Measurements from ENCODE around the gene RNF113A. TPM values are rescaled to one million over a fixed set of nuclear protein-coding genes. Genes with fewer than 3 reads are reported as not detected.
"Not testable (repeated sequence)": the region's sequence is repeated elsewhere in the genome, so short reads cannot be mapped to it uniquely, and the experiment has no call there.

The RNF113A gene
- total RNA-seq, 1 donor from 2014 or later: 12.7 TPM

DNA sequence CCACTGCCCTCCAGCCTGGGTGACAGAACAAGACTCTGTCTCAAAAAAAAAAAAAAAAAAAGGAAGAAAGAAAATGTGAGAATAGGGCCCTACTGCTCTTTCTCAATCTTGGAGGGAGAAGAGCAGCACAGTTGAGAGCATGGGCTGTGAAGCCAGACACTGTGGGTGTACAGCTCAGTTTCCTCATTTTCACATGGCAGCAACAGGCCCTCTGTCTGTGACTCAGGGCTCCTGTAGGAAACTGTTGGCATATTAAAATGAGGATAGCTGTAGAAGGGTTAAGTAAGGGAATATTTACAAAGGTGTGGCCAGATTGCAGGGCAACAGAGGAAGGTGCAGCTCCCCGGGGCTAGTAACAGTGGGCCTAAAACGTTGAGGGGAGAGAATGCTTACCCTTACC, 27.6 kb upstream of the RNF113A start:
- DNase-seq (ENCODE audit: extremely low spot score, unreplicated experiment): no peak
- H3K27me3 Mint-ChIP-seq: no peaks in the 10 kb centered on the region
- no peak overlapping the region for H3K27ac Mint-ChIP-seq
- no peak overlapping the region for H3K4me3 Mint-ChIP-seq
- no peaks in the 10 kb centered on the region for H3K36me3 Mint-ChIP-seq
- H3K9me3 Mint-ChIP-seq: no peaks in the 10 kb centered on the region
- TF ChIP-seq, protein P1, sequence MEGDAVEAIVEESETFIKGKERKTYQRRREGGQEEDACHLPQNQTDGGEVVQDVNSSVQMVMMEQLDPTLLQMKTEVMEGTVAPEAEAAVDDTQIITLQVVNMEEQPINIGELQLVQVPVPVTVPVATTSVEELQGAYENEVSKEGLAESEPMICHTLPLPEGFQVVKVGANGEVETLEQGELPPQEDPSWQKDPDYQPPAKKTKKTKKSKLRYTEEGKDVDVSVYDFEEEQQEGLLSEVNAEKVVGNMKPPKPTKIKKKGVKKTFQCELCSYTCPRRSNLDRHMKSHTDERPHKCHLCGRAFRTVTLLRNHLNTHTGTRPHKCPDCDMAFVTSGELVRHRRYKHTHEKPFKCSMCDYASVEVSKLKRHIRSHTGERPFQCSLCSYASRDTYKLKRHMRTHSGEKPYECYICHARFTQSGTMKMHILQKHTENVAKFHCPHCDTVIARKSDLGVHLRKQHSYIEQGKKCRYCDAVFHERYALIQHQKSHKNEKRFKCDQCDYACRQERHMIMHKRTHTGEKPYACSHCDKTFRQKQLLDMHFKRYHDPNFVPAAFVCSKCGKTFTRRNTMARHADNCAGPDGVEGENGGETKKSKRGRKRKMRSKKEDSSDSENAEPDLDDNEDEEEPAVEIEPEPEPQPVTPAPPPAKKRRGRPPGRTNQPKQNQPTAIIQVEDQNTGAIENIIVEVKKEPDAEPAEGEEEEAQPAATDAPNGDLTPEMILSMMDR (conservative IDR thresholded peaks at IDR 0.05): no peak
- no peaks in the 10 kb centered on the region for H3K4me1 Mint-ChIP-seq (ENCODE audit: unreplicated experiment)

DNA sequence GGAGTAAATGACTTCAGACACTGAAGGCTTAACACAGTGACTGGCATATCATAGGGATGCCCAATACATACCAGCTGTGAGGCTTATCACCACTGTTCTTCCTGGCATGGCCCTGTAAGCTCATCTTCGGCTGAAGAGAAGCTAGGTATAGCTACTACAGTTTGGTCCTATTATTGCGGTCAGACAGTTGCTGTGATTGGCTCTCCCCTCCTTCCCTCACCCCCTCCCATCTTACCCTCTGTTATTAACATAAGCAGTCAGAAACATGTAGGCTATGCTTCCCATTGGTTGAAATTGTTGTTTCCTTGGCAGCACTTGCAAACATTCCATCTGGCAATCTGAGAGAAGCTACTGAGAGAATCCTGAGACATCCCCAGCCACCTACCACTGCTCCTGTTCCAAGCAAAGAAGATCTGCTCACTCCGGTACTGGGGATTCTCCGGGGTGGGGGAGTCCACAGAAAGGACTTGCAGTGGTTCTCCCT, 24.4 kb upstream of the RNF113A start, which contains the start of gene AKAP14:
AKAP14 (plus strand) TSS at position 51 of the 484 bp plus-strand sequence. CDS start 7,331 bp downstream, outside the sequence.
- Mint-ChIP-seq H3K27me3 (no peaks in the 10 kb centered on the region), H3K9me3 (no peaks in the 10 kb centered on the region), H3K36me3 (no peaks in the 10 kb centered on the region), H3K4me3 (no peak within 1 kb of the TSS), H3K27ac (no peak within 1 kb of the TSS), H3K4me1 (ENCODE audit: unreplicated experiment) (no peaks in the 10 kb centered on the region)
- TF ChIP-seq, protein P1 (conservative IDR thresholded peaks at IDR 0.05): no peak
- DNase-seq (ENCODE audit: extremely low spot score, unreplicated experiment): no peak

DNA sequence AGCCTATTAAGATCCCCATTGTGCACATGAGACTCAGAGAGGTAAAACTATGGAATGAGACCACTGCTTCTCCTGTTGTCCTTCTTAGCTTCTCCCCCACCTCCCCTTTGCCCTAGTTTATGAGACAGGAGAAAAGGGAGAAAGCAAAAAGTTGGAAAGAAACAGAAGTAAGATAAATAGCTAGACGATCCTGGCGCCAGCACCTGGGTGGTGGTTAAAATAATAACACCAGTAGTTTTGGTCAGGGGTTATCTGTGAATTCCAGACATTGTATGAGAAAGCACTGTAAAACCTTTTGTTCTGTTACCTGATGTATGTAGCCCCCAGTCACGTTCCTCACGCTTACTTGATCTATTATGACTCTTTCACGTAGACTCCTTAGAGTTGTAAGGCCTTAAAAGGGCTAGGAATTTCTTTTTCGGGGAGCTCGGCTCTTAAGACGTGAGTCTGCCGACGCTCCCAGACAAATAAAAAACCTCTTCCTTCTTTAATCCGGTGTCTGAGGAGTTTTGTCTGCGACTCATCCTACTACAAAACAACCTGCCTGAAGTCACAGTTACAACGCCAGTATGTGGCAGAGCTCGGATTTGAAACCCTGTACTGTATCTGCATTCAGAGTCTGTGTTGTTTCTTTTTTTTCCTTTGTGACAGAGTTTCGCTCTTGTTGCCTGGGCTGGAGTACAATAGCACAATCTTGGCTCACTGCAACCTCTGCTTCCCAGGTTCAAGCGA, 20.6 kb upstream of the RNF113A start:
- H3K27ac Mint-ChIP-seq; H3K36me3 Mint-ChIP-seq; H3K27me3 Mint-ChIP-seq; H3K9me3 Mint-ChIP-seq; H3K4me1 Mint-ChIP-seq (ENCODE audit: unreplicated experiment); H3K4me3 Mint-ChIP-seq; DNase-seq (ENCODE audit: extremely low spot score, unreplicated experiment): not testable (repeated sequence)

DNA sequence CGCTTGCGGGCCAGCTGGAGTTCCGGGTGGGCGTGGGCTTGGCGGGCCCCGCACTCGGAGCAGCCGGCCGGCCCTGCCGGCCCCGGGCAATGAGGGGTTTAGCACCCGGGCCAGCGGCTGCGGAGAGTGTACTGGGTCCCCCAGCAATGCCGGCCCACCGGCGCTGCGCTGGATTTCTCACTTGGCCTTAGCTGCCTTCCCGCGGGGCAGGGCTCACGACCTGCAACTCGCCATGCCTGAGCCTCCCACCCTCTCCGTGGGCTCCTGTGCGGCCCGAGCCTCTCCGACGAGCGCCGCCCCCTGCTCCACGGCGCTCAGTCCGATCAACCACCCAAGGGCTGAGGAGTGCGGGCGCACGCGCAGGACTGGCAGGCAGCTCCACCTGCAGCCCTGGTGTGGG, 19.1 kb upstream of the RNF113A start:
- DNase-seq (ENCODE audit: extremely low spot score, unreplicated experiment); H3K4me3 Mint-ChIP-seq; H3K27me3 Mint-ChIP-seq; H3K27ac Mint-ChIP-seq; H3K9me3 Mint-ChIP-seq; H3K4me1 Mint-ChIP-seq (ENCODE audit: unreplicated experiment); H3K36me3 Mint-ChIP-seq: not testable (repeated sequence)

DNA sequence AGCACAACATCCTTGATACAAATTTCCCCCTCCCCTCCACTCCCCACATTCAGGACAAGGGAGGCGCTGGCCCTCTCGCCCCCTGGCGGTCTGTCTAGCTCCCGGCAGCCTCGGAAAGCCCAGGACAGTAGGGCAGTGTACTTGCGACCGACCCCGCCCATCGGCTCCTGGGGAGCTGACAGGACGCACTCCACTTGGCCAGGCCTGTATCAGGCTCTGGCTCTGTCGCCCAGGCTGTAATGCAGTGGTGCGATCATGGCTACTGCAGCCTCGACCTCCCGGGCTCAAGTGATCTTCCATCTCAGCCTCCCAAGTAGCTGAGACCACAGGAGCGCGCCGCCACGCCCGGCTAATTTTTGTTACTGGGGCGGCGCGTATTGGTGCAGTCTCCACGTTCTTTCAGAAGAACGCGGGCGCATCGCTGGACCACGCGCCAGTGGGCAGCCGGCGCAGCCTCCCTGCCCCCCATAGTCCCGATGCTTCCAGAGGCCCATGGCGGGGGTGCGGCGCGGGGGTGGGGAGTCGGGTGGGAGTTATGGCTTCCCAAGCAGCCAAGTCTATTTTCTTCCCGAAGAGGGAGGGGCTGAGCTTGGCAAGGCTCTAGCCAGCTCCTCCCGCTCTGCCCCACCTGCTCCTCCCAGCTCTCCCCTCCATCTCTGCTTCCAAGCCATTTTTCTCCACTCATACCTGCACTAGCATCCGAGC, 16.3 kb upstream of the RNF113A start:
- Mint-ChIP-seq H3K27me3 (no peaks in the 10 kb centered on the region), H3K4me3 (peak overlapping the region; percentile 72), H3K27ac (no peak overlapping the region), H3K4me1 (ENCODE audit: unreplicated experiment) (no peaks in the 10 kb centered on the region), H3K9me3 (no peaks in the 10 kb centered on the region), H3K36me3 (no peaks in the 10 kb centered on the region)
- DNase-seq (ENCODE audit: extremely low spot score, unreplicated experiment): peak; percentile 74
- TF ChIP-seq, protein P1 (conservative IDR thresholded peaks at IDR 0.05): peak; percentile 78

DNA sequence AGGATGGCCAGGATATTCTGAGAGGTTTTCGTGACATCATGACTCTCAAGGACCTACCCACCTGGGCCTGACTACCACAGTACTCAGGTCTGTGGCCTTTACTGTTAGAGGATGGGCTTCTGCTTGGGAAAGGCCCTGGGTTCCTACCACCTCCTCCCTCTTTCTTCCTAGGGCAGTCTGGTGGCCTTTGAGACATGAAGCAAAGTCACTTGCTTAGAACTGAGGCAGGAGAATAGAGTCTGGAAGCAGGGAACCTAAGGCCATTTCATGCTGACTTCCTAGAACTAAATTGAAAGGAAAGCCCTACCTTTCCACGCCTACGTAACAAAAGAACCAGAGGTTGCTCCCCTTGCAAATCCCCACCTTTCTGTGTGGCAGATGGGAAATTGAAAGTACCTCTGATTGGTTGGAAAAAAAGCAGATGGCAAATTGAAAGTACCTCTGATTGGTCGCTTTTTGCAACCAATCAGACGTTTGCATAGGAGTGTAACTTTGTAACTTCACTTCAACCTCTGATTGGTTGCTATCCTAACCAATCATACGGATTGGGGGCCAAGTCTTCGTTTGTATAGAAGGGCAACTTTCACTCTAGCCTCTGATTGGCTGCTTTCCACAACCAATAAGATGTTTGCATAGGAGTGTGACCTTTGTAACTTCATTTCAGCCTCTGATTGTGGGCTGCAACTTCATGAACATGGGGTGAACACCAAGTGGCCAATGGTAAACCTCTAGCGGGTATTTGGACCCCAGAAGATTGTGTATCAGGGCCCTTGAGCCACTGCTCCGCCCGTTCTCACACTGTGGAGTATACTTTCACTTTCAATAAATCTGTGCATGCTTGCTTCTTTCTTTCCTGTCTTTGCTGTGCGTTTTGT, 14.3 kb upstream of the RNF113A start:
- H3K9me3 Mint-ChIP-seq: no peaks in the 10 kb centered on the region
- H3K27me3 Mint-ChIP-seq: no peaks in the 10 kb centered on the region
- no peak for DNase-seq (ENCODE audit: extremely low spot score, unreplicated experiment)
- H3K27ac Mint-ChIP-seq: no peak overlapping the region
- H3K36me3 Mint-ChIP-seq: no peaks in the 10 kb centered on the region
- TF ChIP-seq, protein P1 (conservative IDR thresholded peaks at IDR 0.05): no peak
- no peaks in the 10 kb centered on the region for H3K4me1 Mint-ChIP-seq (ENCODE audit: unreplicated experiment)
- H3K4me3 Mint-ChIP-seq: no peak overlapping the region
